OCI-LY7 (cell line): ENCODE data around the gene SLC9A6.

Experiments used
- EZH2phosphoT487 ChIP-seq: fragments of 200-600 bp; sonication (generic); IDR thresholded peaks from 2 replicates; pipeline ENCODE4 v1.6.1; 2018; ENCODE audit warnings: low read depth, borderline replicate concordance, mild to moderate bottlenecking, mixed run types, antibody characterized with exemption, low read length, moderate library complexity, mixed read lengths
- TF ChIP-seq, protein P1 (sequence below): fragments of 200-600 bp; sonication (generic); conservative IDR thresholded peaks from 2 replicates; pipeline ENCODE4 v1.5.1; 2014; ENCODE audit warnings: mild to moderate bottlenecking, antibody characterized with exemption, low read length, moderate library complexity, mixed read lengths

- TF ChIP-seq, protein P1, sequence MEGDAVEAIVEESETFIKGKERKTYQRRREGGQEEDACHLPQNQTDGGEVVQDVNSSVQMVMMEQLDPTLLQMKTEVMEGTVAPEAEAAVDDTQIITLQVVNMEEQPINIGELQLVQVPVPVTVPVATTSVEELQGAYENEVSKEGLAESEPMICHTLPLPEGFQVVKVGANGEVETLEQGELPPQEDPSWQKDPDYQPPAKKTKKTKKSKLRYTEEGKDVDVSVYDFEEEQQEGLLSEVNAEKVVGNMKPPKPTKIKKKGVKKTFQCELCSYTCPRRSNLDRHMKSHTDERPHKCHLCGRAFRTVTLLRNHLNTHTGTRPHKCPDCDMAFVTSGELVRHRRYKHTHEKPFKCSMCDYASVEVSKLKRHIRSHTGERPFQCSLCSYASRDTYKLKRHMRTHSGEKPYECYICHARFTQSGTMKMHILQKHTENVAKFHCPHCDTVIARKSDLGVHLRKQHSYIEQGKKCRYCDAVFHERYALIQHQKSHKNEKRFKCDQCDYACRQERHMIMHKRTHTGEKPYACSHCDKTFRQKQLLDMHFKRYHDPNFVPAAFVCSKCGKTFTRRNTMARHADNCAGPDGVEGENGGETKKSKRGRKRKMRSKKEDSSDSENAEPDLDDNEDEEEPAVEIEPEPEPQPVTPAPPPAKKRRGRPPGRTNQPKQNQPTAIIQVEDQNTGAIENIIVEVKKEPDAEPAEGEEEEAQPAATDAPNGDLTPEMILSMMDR: no peak
- no peak for TF ChIP-seq EZH2phosphoT487
Measured at GRCh38 chrX:136016881-136017280, 31.6 kb downstream of the SLC9A6 start.
